Adrenal gland (tissue), 5 donors: ENCODE results near the gene TMEM72.

ENCODE experiments used
- POLR2A ChIP-seq, 2 donors: fragments of 450-650 bp; IDR thresholded peaks; one replicate each; pipeline ENCODE4 v1.6.1; 2017; ENCODE audit warnings: antibody characterized with exemption in 2 of 2, mild to moderate bottlenecking in 2 of 2, moderate library complexity in 1 of 2
- TF ChIP-seq, protein P1 (sequence below), 6 experiments: fragments of 450-650 bp in 4 of 6; fragments of 200-600 bp in 2 of 6; sonication (generic) in 1 of 6; IDR thresholded peaks; 1 replicate in 5 of 6; 2 replicates in 1 of 6; pipeline versions ENCODE4 v1.5.1 to v1.8.0; 2016 to 2021; ENCODE audit warnings: antibody characterized with exemption in 6 of 6, mild to moderate bottlenecking in 2 of 6, moderate library complexity in 1 of 6
- donor health status: DM: no; HTN: no; CAD: no.

DNA sequence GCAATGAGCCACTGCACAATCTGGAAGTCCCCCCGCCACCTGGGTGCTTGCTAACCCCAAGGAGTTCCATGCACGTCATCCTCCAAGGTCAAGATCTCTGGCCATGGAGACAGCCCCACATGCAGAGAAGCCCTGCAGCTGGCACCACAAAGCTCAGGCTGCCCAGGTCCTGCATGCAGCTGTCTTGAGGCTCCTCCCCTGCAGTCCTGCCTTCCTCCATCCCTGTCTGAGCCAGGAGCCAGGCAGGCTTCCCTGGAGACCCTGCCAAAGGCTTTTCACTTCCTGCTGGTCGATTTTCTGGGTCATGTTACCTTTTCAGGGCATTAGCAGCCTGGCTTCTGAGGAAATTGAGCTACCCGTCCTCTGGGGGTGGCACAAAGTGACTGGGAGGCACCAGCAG lies 12.5 kb upstream of the TMEM72 start:
- TF ChIP-seq, protein P1, sequence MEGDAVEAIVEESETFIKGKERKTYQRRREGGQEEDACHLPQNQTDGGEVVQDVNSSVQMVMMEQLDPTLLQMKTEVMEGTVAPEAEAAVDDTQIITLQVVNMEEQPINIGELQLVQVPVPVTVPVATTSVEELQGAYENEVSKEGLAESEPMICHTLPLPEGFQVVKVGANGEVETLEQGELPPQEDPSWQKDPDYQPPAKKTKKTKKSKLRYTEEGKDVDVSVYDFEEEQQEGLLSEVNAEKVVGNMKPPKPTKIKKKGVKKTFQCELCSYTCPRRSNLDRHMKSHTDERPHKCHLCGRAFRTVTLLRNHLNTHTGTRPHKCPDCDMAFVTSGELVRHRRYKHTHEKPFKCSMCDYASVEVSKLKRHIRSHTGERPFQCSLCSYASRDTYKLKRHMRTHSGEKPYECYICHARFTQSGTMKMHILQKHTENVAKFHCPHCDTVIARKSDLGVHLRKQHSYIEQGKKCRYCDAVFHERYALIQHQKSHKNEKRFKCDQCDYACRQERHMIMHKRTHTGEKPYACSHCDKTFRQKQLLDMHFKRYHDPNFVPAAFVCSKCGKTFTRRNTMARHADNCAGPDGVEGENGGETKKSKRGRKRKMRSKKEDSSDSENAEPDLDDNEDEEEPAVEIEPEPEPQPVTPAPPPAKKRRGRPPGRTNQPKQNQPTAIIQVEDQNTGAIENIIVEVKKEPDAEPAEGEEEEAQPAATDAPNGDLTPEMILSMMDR (IDR thresholded peaks at IDR 0.05): no peak
- TF ChIP-seq POLR2A (IDR thresholded peaks at IDR 0.05): no peak
